Transverse colon (tissue), 3 donors: ENCODE measurements around the gene XKR3.

Experiments used
- CTCF ChIP-seq, 5 experiments: fragments of 200-600 bp in 3 of 5; fragments of 450-650 bp in 2 of 5; sonication (generic) in 3 of 5; IDR thresholded peaks; 1 replicate in 2 of 5; 2 replicates in 3 of 5; pipeline ENCODE4 v1.5.1; 2016 to 2017; ENCODE audit warnings: antibody characterized with exemption in 5 of 5, inconsistent platforms in 3 of 5, mild to moderate bottlenecking in 2 of 5, moderate library complexity in 1 of 5
- POLR2A ChIP-seq: fragments of 450-650 bp; IDR thresholded peaks from one replicate; pipeline ENCODE4 v1.6.1; 2016; ENCODE audit warnings: antibody characterized with exemption, mild to moderate bottlenecking, moderate library complexity

DNA sequence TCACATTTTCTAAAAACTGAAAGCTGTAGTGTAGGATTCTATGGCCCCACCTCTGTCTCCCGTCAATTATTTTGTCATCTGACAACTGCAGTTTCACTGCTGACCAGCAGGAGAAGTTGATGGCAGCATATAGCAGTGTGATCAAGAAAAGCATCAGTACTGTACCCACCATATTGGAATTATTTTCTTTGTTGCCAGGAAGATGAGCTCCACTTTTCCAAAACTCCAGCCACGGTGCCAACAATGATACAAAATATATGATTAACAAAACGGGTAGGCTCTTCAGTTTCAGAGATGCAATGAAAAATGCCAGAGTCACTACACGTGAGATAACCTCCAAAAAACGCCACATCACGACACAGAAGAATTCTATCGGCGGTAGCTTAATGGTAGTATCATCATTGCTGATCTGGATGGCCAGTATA is 41.3 kb downstream of the XKR3 start:
- TF ChIP-seq POLR2A (no peak), CTCF (IDR thresholded peaks at IDR 0.05) (no peak)
